Suppressor macrophage treated with lipopolysaccharide for 4 hours (primary cell): ENCODE data around the gene TMTC1.

Source experiments
- DNase-seq: peaks from one replicate; pipeline ENCODE4 v3.0.0-alpha.2; 2020

Gene TMTC1

DNA sequence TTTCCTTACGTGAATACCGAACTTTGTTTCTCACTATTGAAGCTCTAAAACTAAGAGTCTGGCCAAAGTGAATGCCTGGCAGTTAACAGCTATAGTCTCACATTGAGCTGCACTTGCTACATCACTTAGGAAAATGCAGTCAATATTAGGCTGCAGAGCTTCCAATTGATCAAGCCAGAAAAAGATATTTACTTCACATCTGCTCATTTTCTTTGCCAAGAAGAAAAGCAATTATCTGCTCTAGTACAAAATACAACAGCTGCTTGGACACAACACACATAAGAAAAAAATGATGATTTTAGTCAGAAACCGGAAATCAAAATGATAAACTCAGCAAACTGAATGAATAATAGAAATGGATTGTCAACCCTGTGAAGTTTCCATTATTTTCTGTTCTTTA lies 45.4 kb downstream of the TMTC1 start:
- no peak for DNase-seq

DNA sequence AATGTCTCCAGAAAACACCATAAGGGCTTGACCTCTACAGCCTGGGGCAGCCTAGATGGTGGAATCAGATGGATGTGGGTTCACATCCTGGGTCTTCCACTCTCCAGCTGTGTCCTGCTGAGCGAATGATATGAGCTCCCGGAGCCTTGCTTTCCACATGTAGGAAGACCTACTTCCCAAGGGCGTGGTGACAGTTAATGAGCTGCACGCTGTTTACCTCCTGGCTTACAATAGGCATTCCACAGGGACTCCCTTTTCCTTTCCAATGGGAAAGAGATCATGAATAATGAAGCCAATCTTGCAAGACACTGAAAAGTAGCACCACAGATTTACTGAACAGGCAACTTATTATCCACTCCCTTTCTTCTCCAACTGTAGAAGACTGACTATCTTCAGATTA lies 46.1 kb downstream of the TMTC1 start:
- no peak for DNase-seq

DNA sequence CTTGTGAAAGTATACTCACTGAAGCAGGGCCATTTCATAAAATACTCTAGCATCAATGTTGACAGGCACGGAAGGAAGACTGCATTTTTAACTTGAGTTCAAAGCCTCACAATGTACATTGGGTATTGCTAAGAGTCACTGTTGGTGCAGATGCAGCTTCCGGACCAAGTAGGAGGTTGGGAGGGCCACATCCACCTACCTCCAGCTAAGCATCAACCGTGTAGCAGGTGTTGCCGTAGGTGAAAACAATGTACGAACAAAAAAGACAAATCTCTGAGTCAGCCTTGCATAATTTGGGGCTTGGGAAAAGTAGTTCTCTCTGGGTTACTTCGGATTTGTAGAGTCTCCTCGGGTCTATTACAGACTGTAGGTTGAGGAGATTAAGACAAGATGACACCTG lies 48.1 kb downstream of the TMTC1 start:
- no peak for DNase-seq

DNA sequence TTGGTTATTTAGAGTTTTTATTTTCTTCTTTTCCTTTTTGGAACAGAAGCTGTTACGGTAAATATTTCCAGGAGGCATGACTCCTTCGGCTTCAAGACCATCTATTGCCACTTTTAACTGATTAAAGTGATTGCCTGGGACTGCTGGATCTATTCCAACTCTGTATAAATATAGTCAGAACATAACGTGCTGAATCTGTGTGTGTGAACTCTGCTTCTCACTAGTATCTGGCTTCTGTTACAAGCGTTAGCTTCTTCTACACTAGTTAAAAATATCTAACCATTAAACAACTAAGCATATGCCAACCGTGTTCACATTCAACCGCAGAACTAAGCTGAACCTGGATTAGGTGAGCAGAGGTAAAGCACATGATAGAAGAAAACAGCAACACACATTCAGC lies 49.0 kb downstream of the TMTC1 start:
- DNase-seq: no peak

DNA sequence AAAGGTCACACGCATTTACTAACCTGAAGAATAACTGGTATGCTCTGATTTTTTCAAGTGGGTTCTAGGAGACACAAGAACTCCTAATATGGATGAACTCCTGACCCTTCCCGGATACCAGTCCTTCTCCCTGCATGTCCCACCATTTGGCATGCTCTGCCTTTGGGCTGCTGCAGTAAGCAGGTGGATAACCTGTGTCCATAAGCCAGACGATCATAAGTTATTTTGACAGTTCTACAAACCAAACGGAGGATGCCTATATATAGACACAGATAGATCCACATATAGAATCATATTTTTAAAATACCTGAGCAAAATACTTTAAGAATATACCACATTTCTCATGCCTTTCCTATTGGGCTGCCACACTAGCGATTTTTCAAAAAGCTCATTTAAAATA lies 49.4 kb downstream of the TMTC1 start:
- no peak for DNase-seq

DNA sequence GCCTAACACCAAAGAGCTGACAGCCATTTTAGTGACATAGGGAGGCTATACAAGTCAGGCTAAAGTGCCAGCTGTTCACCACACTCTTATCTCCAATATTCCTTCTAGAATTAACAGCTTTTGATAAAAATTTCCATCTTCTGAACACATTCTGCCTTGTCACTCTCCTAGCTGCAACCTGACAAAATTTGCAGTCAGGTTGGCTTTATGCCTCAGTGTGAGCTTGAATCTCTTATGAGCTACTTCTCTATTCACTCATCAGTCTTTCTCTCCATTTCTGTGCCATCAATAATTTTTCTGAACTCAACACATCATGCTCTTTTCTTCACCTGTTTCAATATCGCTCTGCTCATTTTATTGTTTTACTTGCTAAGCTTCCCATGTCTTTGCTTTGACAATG lies 50.2 kb downstream of the TMTC1 start:
- no peak for DNase-seq

DNA sequence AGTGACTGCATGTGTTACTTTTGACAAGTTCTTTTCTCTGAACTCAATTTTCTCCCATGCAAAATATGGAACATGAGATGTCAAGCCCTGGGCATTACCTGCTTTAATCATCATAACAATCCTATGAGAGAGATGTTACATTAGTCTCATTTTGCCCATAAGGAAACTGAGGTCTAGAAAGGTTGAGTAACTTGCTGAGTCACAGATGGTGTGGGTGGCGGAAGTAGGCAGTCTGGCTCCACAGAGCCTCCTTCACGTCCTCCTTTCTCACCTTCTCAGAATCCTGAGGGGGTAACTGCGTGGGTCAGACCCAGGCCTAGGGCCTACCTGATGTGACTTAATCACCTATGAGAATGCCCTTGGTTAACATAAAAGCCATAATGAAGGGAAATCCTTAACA lies 50.7 kb downstream of the TMTC1 start:
- DNase-seq: peak; percentile 10

DNA sequence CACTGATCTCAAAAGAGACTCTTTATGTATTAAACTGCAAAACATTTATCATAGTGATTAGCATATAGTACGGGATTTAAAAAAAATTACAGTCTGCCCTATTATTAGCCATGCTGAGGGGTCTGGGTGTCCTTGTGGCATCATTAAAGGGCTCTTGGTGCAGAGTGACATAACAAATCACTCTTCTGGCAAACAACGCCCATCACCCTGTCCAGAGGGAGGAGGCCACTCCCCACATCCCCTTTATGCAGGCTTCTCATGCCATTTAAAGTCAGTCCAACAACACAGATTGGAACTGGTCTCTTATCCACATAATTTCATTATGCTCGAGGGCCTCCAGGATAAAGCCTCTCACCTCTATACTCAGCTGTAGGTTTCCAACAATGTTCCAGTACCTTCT lies 51.1 kb downstream of the TMTC1 start:
- no peak for DNase-seq

DNA sequence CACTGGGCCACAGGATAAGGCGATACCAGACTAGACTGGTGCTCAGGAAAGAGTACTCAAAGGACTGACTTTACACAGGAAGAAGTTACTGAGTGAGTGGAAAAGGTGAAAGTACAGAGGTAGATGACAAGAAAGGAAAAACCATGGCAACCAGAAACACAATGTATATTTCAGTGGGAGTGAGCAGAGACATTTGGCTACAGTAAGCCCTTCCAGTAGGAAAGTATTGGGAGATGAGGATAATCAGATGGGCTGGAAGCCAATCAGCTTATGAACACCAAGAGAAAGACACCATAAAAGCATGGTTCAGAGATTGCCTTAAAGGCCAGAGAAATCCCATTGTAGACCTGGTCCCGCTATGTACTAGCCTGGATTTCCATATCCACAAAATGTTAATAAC lies 51.6 kb downstream of the TMTC1 start:
- DNase-seq: no peak

DNA sequence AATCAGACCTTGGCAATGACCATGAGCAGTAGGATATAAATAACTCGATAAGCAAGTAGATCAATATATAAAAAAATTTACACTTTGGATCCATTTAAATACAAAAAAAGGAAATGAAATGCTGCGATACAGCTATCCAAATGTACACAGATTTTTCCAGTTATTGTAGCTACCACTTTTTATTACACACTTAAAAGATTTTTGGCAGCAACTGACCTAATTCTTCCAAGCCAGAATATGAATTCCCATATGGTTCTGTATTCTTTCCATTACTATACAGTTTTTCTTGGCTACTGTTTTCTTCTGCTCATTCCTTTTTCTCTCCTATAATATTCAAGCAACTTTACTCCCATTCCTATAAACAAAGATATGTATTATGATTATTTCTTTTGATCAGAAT lies 52.2 kb downstream of the TMTC1 start:
- no peak for DNase-seq

DNA sequence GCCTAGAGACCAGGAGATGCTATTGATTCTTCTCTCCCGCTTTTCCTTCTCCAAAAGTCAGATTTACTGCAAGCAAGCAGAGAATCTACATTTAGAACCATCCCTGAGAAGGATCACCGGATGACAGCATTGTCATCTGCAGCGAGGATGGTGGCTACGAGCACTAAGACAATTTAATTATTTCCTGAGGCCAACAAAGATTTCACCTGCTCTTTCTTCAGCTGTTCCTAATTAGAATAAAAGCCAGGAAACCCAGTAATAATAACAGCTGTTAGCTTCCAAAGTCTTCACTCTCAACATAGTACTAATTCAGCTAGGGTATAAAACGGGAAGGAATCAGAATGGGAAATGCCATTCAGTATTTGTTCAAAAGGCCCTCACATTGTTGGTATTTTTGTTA lies 53.3 kb downstream of the TMTC1 start:
- no peak for DNase-seq

DNA sequence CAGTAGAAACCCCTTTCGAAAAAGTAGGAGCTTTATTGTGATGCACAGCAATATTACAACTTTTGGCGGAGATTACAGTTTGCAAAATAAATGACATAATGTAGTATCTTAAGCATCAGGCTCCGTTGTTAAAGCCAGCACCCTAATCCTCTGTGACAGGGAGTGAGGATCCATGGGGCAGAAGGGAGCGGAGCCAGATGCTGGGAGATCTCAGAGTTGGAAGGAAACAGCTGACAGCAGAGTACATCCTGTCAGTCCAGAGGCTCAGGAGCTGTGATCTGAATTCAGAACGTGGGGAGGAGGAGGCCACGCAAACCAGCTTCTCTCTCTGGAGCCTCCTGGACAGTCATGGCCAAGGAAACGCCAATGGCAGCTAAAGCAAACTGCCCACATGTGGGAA lies 55.7 kb downstream of the TMTC1 start:
- DNase-seq: no peak

DNA sequence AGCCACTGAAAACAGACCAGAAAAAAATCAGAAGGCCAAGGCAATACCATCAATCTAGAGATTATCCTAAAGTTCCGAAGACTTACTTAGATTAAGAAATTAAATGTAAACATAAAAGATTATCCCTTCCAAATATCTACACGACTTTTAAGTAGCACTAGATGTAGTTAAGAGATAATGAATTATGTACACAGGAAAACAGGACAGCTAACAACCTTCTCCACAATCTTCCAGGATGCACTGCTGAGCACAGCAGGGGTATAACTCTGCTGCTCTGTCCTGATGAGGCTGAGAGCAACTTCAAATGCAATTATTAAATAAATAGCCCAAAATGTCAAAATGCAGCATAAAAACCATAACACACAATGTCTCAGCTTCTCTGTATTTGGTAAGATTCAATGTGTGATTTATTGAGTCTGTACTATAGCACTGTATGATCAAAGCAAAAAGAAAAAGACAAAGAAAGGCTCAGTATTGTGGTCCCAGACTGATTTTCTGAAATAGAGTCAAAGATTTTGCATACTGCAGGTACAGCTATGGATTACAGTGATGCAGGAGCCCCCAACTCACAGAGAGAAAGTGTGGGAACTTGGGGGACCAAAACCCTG lies 56.9 kb downstream of the TMTC1 start:
- no peak for DNase-seq

DNA sequence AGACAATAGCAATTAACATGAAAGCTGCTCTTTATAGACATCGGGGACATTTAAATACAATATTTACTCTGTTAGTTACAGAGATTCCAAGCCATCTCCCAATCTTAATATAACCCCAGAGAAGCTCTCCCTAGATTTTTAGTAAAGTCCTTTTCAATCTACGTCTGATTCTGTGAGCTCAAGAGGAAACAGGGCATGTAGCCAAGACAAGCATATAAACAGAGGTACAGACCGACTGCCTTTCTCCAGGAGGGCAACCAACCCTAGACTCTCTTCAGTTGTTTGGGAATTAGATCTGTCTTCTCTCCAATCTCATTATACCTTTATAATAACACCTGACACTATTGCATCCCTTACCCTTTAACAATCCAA lies 57.4 kb downstream of the TMTC1 start:
- DNase-seq: no peak

DNA sequence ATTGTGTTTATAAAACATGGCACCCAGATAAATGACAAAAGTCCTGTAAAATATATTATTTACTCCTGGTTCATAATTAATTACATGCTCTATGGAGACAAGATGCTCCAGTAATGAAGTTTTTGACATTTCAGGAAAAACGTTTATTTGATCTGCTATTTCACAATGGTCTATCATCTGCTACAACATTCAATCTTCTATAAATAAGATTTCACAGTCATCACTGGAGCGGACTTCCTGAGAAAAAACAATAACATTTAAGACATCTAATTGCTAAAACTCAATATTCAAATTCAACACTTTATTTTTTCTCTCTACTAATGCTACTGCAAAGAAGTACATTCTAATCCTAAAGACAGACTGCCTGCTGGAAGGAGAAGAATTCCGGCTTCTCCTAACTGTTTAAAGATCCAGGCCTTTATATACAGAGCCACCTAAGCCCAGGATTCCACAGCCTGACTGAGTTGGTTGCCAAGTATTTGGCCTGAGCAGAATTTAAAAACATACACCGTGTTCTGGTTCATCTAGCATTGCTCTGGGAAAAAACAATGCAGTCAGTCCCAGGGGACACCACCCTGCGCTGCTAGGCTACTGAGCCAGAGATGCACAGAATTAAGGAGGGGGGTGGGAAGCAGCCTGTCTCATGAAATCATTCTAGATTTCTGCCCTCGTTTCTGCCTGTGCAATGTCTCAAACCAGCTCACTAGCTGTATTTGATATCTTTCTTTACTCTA lies 58.0 kb downstream of the TMTC1 start:
- no peak for DNase-seq

DNA sequence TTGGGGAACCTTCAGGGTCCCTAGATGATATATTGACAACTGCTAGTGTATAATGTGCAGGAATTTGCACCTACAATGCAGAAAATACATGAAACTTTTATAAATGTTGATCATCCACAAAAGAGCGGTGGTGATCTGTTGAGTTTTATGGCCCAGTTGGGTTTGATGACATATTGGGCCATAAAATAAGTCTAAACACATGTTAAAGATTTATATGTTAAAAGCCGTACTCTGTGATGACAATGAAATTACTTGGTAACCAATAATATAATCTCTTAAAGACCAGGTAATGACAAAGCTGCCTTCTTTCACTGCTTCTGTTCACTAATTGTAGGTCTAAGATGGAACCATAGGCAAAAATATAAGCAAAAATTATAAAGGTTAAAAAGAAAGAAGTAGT lies 61.6 kb downstream of the TMTC1 start:
- no peak for DNase-seq

DNA sequence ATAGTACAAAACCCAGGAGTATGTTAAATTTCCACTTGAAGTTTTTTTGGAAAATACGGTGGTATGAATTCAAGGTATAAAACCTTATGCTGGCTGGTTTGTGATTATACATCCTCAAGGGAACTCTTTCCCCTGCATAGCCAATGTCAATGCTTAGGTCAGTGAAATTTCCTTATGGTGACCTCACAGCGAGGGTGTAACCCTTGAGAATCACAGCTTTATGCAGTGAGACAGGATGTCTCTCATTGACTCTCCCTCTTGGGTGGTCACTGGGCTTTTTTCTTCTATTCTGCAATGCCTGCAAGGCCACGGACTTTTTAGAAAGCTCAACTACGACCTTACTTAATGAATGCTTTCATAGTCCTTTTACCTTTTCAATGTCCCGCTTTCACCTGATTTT lies 64.4 kb downstream of the TMTC1 start:
- DNase-seq: no peak

DNA sequence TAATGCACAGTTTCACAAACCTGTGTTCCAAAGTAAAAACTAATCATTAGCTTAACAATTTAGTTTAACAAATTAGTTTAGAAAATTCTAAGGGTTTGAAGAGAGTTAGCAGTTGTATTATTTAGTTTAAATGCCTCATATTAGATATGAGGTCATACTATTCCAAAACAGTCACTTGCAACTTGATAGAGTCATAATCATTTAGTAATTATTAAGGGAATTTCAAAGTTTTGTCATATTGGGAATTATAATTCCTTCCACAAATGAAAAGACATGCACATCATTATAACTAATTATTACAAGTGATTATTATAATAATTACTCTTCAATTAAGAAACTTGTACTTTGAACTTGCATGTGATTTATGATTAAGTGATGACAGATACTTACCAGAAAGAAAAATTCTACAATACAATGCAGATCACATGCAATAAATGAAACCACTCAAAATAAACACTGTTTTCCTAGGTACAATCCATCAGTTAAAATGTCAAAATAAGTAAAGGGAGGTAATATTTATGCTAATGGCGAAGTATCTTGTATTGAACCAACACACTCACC lies 66.1 kb downstream of the TMTC1 start:
- no peak for DNase-seq

DNA sequence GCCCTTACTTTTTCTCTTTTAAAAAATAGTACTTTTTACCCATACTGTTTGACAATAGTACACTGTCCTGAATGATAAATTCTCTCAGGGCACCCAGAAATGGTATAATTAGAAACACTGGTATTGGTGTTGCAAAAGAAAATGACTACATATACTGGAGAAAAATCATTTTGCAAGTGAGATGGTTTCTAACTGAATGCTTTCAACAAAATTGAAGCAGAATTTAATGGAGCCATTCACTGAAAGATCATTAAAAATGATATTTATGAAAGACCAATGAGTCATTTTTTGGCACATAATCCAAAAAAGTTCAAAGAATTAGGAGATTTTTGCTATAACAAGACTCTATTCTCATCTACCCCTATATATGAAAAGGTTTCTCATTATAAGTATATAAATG lies 68.8 kb downstream of the TMTC1 start:
- no peak for DNase-seq

DNA sequence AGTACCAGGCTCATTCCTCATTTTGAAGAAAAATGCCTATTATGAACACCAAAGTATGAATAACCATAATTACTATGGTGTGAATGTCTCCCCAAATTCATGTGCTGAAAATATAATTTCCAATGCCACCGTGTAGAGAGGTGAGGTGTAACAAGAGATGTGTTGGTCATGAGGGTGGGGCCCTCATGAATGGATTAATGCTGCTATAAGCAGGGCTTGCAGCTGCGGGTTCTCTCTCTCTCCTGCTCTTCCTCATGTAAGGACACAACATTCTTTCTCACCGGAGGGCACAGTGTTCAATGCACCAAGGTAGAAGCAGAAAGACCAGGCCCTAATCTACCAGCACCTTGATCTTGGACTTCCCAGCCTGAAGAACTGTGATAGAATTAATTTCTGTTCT lies 70.0 kb downstream of the TMTC1 start:
- no peak for DNase-seq

DNA sequence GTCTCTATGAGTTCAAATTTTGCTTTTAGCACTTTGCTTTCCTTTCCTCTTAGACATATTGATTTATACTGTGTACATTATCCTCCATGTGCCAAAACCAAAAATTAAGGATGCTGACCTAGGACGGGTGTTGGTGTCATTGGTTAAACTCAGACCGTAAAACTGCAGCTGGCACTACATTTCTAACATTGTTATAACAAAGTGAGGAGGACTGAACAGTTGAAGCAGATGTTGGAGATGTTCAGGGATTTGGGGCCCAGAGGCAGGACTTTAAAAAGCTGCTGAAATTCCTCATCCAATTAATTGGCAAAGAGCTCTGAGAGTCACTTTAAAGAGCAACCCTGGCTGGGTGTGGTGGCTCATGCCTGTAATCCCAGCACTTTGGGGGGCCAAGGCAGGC lies 72.4 kb downstream of the TMTC1 start:
- no peak for DNase-seq

DNA sequence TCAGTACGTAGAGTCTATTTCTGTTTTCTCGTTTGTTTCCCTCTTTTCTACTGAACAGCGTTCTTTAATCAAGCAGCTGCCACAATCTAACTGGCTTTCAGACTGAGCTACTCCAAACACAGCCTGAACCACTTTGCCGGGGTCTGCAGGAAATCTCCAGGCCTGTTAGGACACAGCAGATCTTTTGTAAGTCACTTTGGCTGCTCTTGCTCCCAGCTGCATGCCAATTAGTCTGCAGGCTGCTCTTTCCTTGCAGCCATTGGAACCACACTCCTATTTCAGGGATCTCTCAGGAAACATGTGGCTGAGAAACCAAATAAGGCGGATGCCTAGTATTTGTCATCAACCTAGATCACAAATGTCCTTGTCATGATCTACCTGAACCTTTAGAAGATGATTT lies 73.6 kb downstream of the TMTC1 start:
- no peak for DNase-seq

DNA sequence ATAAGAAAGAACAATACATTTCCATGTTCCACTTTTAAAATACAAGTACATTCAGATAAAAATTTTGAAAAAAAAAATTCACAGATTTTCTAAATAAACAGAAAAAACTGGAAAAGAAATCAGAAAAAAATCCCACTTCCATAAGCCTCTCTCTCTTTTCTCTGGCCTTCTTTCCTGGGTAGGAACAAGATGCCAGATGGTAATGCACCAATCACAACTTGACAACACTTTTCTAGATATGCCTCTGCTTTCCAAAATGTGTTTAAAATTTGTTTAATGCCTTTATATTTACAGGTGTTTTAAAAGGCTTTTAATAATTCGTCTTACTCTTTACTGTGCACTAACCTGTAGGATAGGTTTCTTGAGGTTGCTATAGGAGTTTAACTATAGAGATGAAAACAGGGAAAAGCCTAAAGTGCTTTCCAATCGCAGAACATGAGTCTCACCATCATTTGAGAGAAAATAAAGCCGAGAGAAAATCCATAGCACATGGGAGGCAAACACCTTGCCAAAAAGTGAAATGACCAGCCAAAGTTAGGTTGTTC lies 74.2 kb downstream of the TMTC1 start:
- DNase-seq: no peak

DNA sequence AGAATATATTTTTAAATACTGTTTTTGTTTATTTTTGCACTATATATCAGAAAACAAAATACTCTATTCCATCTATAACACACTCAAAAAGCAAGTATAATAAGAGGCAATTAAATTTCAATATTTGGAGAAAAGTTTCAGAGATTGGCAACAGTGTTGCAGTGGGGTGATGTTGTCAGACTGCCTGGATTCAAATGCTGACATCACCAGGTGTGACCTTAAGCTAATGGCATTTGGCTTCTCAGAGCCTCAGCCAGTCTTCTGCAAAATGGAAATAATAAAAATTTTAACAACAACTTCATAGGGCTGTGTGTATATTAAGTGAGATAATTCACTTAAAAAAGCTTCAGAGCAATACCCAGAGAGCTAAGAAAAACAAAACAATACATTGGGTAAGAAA lies 74.7 kb downstream of the TMTC1 start:
- DNase-seq: no peak

DNA sequence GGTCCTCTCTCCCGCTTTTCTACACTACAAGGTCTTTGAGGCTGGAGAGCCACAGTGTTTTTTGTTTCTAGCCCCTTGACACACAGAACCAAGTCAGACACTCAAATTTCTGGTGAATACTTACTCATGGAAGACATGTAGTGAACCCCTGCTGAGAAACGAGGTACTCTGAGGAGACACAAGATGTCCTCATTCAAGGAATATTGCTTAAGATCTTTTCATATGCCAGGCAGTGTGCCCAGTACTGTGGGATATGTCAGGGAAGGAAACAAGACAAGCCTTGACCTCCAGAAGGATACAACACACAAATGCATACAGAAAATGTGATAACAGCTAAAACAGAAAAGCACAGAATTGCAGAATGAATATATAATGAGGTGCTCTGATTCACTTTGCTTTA lies 75.9 kb downstream of the TMTC1 start:
- no peak for DNase-seq
